Measurements from ENCODE around the gene BCO1.
"Not testable (repeated sequence)": the region's sequence is repeated elsewhere in the genome, so short reads cannot be mapped to it uniquely, and the experiment has no call there.

BCO1 gene

GRCh38 chr16:81238296-81239011, at the start of gene BCO1:
TSS of gene BCO1 (plus strand) at chr16:81238689. CDS start at chr16:81238909, 220 bp downstream.
- peak; percentile 3 for DNase-seq (ENCODE audit: low spot score)

GRCh38 chr16:81189100-81189664, 49.3 kb upstream of the BCO1 start:
- peak; percentile 79 for DNase-seq (ENCODE audit: low spot score)

GRCh38 chr16:81190667-81191066, 47.8 kb upstream of the BCO1 start:
- peak; percentile 60 for DNase-seq (ENCODE audit: low spot score)

GRCh38 chr16:81195885-81196534, 42.5 kb upstream of the BCO1 start:
- no peak for DNase-seq (ENCODE audit: low spot score)

- no peak for DNase-seq (ENCODE audit: low spot score)
These were observed 39.9 kb upstream of the BCO1 start for GRCh38 chr16:81198635-81199034.

- no peak for DNase-seq (ENCODE audit: low spot score)
These were observed 37.2 kb upstream of the BCO1 start for GRCh38 chr16:81201267-81201666.

- peak; percentile 41 for DNase-seq (ENCODE audit: low spot score)
These were observed 33.5 kb upstream of the BCO1 start for GRCh38 chr16:81204798-81205680.

GRCh38 chr16:81207076-81207475, 31.4 kb upstream of the BCO1 start:
- DNase-seq (ENCODE audit: low spot score) = no peak

GRCh38 chr16:81210807-81211206, 27.7 kb upstream of the BCO1 start:
- no peak for DNase-seq (ENCODE audit: low spot score)

GRCh38 chr16:81212830-81213465, 25.5 kb upstream of the BCO1 start:
- no peak for DNase-seq (ENCODE audit: low spot score)

GRCh38 chr16:81214745-81215166, 23.7 kb upstream of the BCO1 start:
- no peak for DNase-seq (ENCODE audit: low spot score)

GRCh38 chr16:81216114-81216513, 22.4 kb upstream of the BCO1 start:
- DNase-seq (ENCODE audit: low spot score) = no peak

GRCh38 chr16:81216706-81217105, 21.8 kb upstream of the BCO1 start:
- DNase-seq (ENCODE audit: low spot score) = no peak

GRCh38 chr16:81219151-81219550, 19.3 kb upstream of the BCO1 start:
- no peak for DNase-seq (ENCODE audit: low spot score)

- DNase-seq (ENCODE audit: low spot score) = no peak
These were observed 18.1 kb upstream of the BCO1 start for GRCh38 chr16:81220349-81220748.

- DNase-seq (ENCODE audit: low spot score) = no peak
These were observed 16.8 kb upstream of the BCO1 start for GRCh38 chr16:81221731-81222130.

- DNase-seq (ENCODE audit: low spot score) = no peak
These were observed 13.7 kb upstream of the BCO1 start for GRCh38 chr16:81224824-81225223.

GRCh38 chr16:81225697-81226096, 12.8 kb upstream of the BCO1 start:
- DNase-seq (ENCODE audit: low spot score) = not testable (repeated sequence)

GRCh38 chr16:81227785-81228184, 10.7 kb upstream of the BCO1 start:
- DNase-seq (ENCODE audit: low spot score) = no peak

- DNase-seq (ENCODE audit: low spot score) = no peak
These were observed 8.7 kb upstream of the BCO1 start for GRCh38 chr16:81229811-81230210.

- no peak for DNase-seq (ENCODE audit: low spot score)
These were observed 7.5 kb upstream of the BCO1 start for GRCh38 chr16:81231014-81231413.

Data from COLO829 (cell line).